GM12878 (cell line): Measurements from ENCODE around the gene ASH1L. TPM values are rescaled to one million over a fixed set of nuclear protein-coding genes. Genes with fewer than 3 reads are reported as not detected.

Experiments used
- ASH2L ChIP-seq: fragments of 300-600, 200-600 bp; sonication (generic); IDR thresholded peaks from 2 replicates; pipeline ENCODE4 v1.6.1; 2017; ENCODE audit warnings: low read depth, mild to moderate bottlenecking, borderline replicate concordance
- ATF2 ChIP-seq: IDR thresholded peaks from 2 replicates; pipeline ENCODE4 v1.6.1; 2012; ENCODE audit warnings: low read length, inconsistent platforms
- ATF7 ChIP-seq: fragments of 450-650 bp; IDR thresholded peaks from 2 replicates; pipeline ENCODE4 v1.6.1; 2016; ENCODE audit warnings: low read depth, mild to moderate bottlenecking
- BMI1 ChIP-seq: fragments of 450-650 bp; IDR thresholded peaks from 2 replicates; pipeline ENCODE4 v1.6.1; 2016; ENCODE audit warnings: mild to moderate bottlenecking, moderate library complexity, borderline replicate concordance
- BRCA1 ChIP-seq: IDR thresholded peaks from 2 replicates; pipeline ENCODE4 v1.6.1; 2011; ENCODE audit warnings: low read depth, low read length, improper control_type of control experiment
- CBX3 ChIP-seq: fragments of 200-600 bp; sonication (generic); IDR thresholded peaks from 2 replicates; pipeline ENCODE4 v1.6.1; 2016; ENCODE audit warnings: low read depth, borderline replicate concordance
- EGR1 ChIP-seq, 2 experiments: IDR thresholded peaks; 1 replicate in 1 of 2; 2 replicates in 1 of 2; pipeline ENCODE4 v1.6.1; 2011 to 2012; ENCODE audit warnings: low read depth in 2 of 2, low read length in 2 of 2, borderline replicate concordance in 1 of 2, mild to moderate bottlenecking in 1 of 2, moderate library complexity in 1 of 2
- ETV6 ChIP-seq, 2 experiments: fragments of 450-650 bp in 1 of 2; IDR thresholded peaks in 1 of 2; conservative IDR thresholded peaks in 1 of 2; 2 replicates each; pipeline ENCODE4 v1.6.1; 2014; ENCODE audit warnings: antibody characterized with exemption in 1 of 2, borderline replicate concordance in 1 of 2, low read depth in 1 of 2, mild to moderate bottlenecking in 1 of 2, moderate library complexity in 1 of 2
- GABPA ChIP-seq: IDR thresholded peaks from 2 replicates; pipeline ENCODE4 v1.6.1; 2014; ENCODE audit warnings: antibody characterized with exemption, low read depth, mild to moderate bottlenecking, inconsistent platforms
- HDAC6 ChIP-seq: fragments of 200-600 bp; sonication (generic); IDR thresholded peaks from one replicate; pipeline ENCODE4 v1.8.0; 2017; ENCODE audit warnings: antibody characterized with exemption; ENCODE audit not compliant: unreplicated experiment
- IKZF2 ChIP-seq, 2 experiments: fragments of 450-650 bp; IDR thresholded peaks; 2 replicates each; pipeline ENCODE4 v1.6.1; 2017; ENCODE audit warnings: mild to moderate bottlenecking in 2 of 2, moderate library complexity in 2 of 2
- KAT2A ChIP-seq: conservative IDR thresholded peaks from 2 replicates; pipeline ENCODE4 v1.6.1; 2011; ENCODE audit warnings: low read depth, low read length; ENCODE audit not compliant: control insufficient read depth
- MEF2B ChIP-seq: fragments of 450-650 bp; IDR thresholded peaks from 2 replicates; pipeline ENCODE4 v1.6.1; 2018; ENCODE audit warnings: mild to moderate bottlenecking, moderate library complexity; ENCODE audit not compliant: partially characterized antibody, poor library complexity, severe bottlenecking
- MTA2 ChIP-seq: fragments of 450-650 bp; IDR thresholded peaks from 2 replicates; pipeline ENCODE4 v1.6.1; 2016; ENCODE audit warnings: low read depth, mild to moderate bottlenecking, moderate library complexity
- NBN ChIP-seq: fragments of 450-650 bp; IDR thresholded peaks from 2 replicates; pipeline ENCODE4 v1.6.1; 2016
- NKRF ChIP-seq: fragments of 450-650 bp; conservative IDR thresholded peaks from 2 replicates; pipeline ENCODE4 v1.6.1; 2017; ENCODE audit warnings: mild to moderate bottlenecking, moderate library complexity
- NR2C2 ChIP-seq: IDR thresholded peaks from 2 replicates; pipeline ENCODE4 v1.6.1; 2011; ENCODE audit warnings: borderline replicate concordance, low read depth; ENCODE audit not compliant: control insufficient read depth, insufficient read length
- PBX3 ChIP-seq: IDR thresholded peaks from 2 replicates; pipeline ENCODE4 v1.6.1; 2011; ENCODE audit warnings: mild to moderate bottlenecking, low read depth, low read length, moderate library complexity; ENCODE audit not compliant: insufficient replicate concordance
- RAD21 ChIP-seq: IDR thresholded peaks from 2 replicates; pipeline ENCODE4 v1.6.1; 2011; ENCODE audit warnings: mild to moderate bottlenecking, low read depth, low read length, moderate library complexity; ENCODE audit not compliant: insufficient read depth
- RUNX3 ChIP-seq: IDR thresholded peaks from 2 replicates; pipeline ENCODE4 v1.6.1; 2012; ENCODE audit warnings: low read length, inconsistent platforms
- SP1 ChIP-seq: IDR thresholded peaks from one replicate; pipeline ENCODE4 v1.6.1; 2011; ENCODE audit warnings: low read depth, low read length
- ZBTB4 ChIP-seq: fragments of 450-650 bp; formaldehyde crosslinking; IDR thresholded peaks from 2 replicates; pipeline ENCODE4 v1.4.0; 2022; ENCODE audit warnings: mild to moderate bottlenecking, moderate library complexity
- ZNF24 ChIP-seq: fragments of 450-650 bp; IDR thresholded peaks from 2 replicates; pipeline ENCODE4 v1.6.1; 2017; ENCODE audit warnings: antibody characterized with exemption, mild to moderate bottlenecking
- polyA plus RNA-seq, 11 experiments: library from polyadenylated mRNA; depleted of rRNA in 4 of 11; unstranded in 6 of 11; stranded (reverse) in 5 of 11; fragments of >200 nt; fragmentation: Nextera tagmentation in 4 of 11; fragmentation: Illumina TruSeq in 1 of 11; extraction: Ambion mirVana in 4 of 11; extraction: Trizol in 1 of 11; gene quantifications; 1 replicate in 1 of 11; 2 replicates in 10 of 11; pipeline versions ENCODE4 v1.2.1 to v1.2.3, GENCODE V29; 2011 to 2016; ENCODE audit warnings: inconsistent platforms in 2 of 11, missing spikeins in 2 of 11, low read depth in 1 of 11
- total RNA-seq, 4 experiments: library from RNA; depleted of rRNA in 3 of 4; stranded (reverse); fragments of >200 nt in 3 of 4; fragmentation: Illumina TruSeq in 1 of 4; extraction: Trizol in 1 of 4; gene quantifications; 2 replicates each; pipeline versions ENCODE4 v1.2.1 to v1.2.3, GENCODE V29; 2013 to 2021

ASH1L gene
- total and polyA plus RNA-seq, 10 of the 15 experiments (the other 5 are each of a cell fraction or from before 2014, with no cell fraction given): 1.7 to 23.9 (median 16.6) TPM

- TF ChIP-seq NKRF (peak; percentile 83), NBN (0 out of 2 replicates have a peak, but pooled peaks have one; percentile 41), ATF7 (0 out of 2 replicates have a peak, but pooled peaks have one; percentile 27), ZNF24 (no peak), MTA2 (0 out of 2 replicates have a peak, but pooled peaks have one; percentile 17), MEF2B (no peak), BMI1 (no peak), RAD21 (no peak), ETV6 (conservative IDR thresholded peaks at IDR 0.05 in 1 of 2, IDR thresholded peaks at IDR 0.05 in 1 of 2; ENCODE audit: borderline replicate concordance in 1 of 2, low read depth in 1 of 2) (no peak), BRCA1 (no peak), EGR1 (IDR thresholded peaks at IDR 0.05; ENCODE audit: borderline replicate concordance in 1 of 2, low read depth in 2 of 2, low read length in 2 of 2) (peak in 1 of 2 experiments; percentile 3; a peak in 1 of 3 replicates), IKZF2 (IDR thresholded peaks at IDR 0.05) (peak; percentile 54 to 61), RUNX3 (no peak), NR2C2 (no peak), SP1 (peak; percentile 71), PBX3 (no peak), KAT2A (no peak), ASH2L (no peak), ZBTB4 (CRISPR knock-in tag) (no peak), GABPA (no peak), CBX3 (no peak), ATF2 (no peak), HDAC6 (no peak)
These were observed 238.4 kb downstream of the ASH1L start (continued) for GRCh38 chr1:155324037-155324716.
